Erythroblast (primary cell): ENCODE measurements around the gene LPCAT4.

Experiments
- GATA1 ChIP-seq: IDR thresholded peaks from 2 replicates; pipeline ENCODE4 v1.6.1; 2011; ENCODE audit warnings: low read depth, mild to moderate bottlenecking, control low read depth, low read length, moderate library complexity
- POLR2A ChIP-seq: IDR thresholded peaks from 2 replicates; pipeline ENCODE4 v1.6.1; 2011; ENCODE audit warnings: mild to moderate bottlenecking, low read length

DNA sequence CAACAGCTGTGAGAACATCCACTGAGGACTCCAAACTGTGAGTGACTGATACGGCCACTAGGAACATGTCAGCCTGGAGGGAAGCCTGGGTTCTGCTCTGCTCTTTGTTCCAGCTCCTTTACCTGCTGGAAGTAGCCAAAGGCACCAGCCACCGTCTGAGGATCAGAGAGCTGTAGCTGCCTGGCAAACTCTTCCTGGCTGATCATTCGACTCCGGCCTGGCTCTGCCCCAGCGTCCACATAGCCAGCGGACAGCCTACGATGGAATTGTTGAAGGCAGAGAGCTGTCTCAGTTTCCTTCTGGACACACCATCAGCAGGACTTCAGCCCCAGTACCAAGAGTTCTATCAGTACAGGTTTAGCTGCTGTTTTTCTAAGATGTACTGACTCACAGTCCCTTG, 5.7 kb downstream of the LPCAT4 start:
- TF ChIP-seq POLR2A (no peak), GATA1 (no peak)
